Tongue (tissue), 2 donors: Measurements from ENCODE around the gene TMEM212. TPM values are rescaled to one million over a fixed set of nuclear protein-coding genes. Genes with fewer than 3 reads are reported as not detected.
A peak's percentile ranks its signal among the peaks of the same experiment; 100 is the strongest.
"Not testable (repeated sequence)": the region's sequence is repeated elsewhere in the genome, so short reads cannot be mapped to it uniquely, and the experiment has no call there.

ENCODE experiments used
- DNase-seq: peaks from one replicate; pipeline ENCODE4 v3.0.0-alpha.2; 2015
- total RNA-seq: library from RNA; depleted of rRNA; stranded (reverse); fragments of >200 nt; gene quantifications from one replicate; pipeline ENCODE4 v1.2.3, GENCODE V29; 2014

Gene TMEM212
- total RNA-seq, 1 donor from 2014 or later: not detected

GRCh38 chr3:171813278-171813896, 29.8 kb upstream of the TMEM212 start:
- DNase-seq: no peak

- DNase-seq: no peak
Observed at GRCh38 chr3:171813897-171814460, 29.2 kb upstream of the TMEM212 start.

GRCh38 chr3:171814662-171815061, 28.5 kb upstream of the TMEM212 start:
- DNase-seq: not testable (repeated sequence)

GRCh38 chr3:171815973-171816595, 27.1 kb upstream of the TMEM212 start:
- no peak for DNase-seq

GRCh38 chr3:171817074-171817800, 25.9 kb upstream of the TMEM212 start:
- DNase-seq: no peak

- no peak for DNase-seq
Observed at GRCh38 chr3:171821044-171821443, 22.1 kb upstream of the TMEM212 start.

GRCh38 chr3:171821778-171822358, 21.3 kb upstream of the TMEM212 start:
- no peak for DNase-seq

GRCh38 chr3:171822431-171823106, 20.6 kb upstream of the TMEM212 start:
- DNase-seq: no peak

GRCh38 chr3:171824116-171824515, 19.0 kb upstream of the TMEM212 start:
- no peak for DNase-seq

GRCh38 chr3:171824824-171825221, 18.3 kb upstream of the TMEM212 start:
- DNase-seq: no peak

GRCh38 chr3:171825222-171825828, 17.8 kb upstream of the TMEM212 start:
- DNase-seq: no peak

- DNase-seq: no peak
Observed at GRCh38 chr3:171827385-171827784, 15.8 kb upstream of the TMEM212 start.

GRCh38 chr3:171827836-171828458, 15.2 kb upstream of the TMEM212 start:
- DNase-seq: no peak

- no peak for DNase-seq
Observed at GRCh38 chr3:171828902-171829770, 14.0 kb upstream of the TMEM212 start.

GRCh38 chr3:171829841-171830517, 13.2 kb upstream of the TMEM212 start:
- peak; percentile 87 for DNase-seq

- DNase-seq: no peak
Observed at GRCh38 chr3:171830518-171830875, 12.7 kb upstream of the TMEM212 start.

- DNase-seq: no peak
Observed at GRCh38 chr3:171831936-171832335, 11.2 kb upstream of the TMEM212 start.

GRCh38 chr3:171832989-171833388, 10.2 kb upstream of the TMEM212 start:
- no peak for DNase-seq

GRCh38 chr3:171833789-171834460, 9.2 kb upstream of the TMEM212 start:
- DNase-seq: no peak
